ENCODE results near the gene BRD3.

DNA sequence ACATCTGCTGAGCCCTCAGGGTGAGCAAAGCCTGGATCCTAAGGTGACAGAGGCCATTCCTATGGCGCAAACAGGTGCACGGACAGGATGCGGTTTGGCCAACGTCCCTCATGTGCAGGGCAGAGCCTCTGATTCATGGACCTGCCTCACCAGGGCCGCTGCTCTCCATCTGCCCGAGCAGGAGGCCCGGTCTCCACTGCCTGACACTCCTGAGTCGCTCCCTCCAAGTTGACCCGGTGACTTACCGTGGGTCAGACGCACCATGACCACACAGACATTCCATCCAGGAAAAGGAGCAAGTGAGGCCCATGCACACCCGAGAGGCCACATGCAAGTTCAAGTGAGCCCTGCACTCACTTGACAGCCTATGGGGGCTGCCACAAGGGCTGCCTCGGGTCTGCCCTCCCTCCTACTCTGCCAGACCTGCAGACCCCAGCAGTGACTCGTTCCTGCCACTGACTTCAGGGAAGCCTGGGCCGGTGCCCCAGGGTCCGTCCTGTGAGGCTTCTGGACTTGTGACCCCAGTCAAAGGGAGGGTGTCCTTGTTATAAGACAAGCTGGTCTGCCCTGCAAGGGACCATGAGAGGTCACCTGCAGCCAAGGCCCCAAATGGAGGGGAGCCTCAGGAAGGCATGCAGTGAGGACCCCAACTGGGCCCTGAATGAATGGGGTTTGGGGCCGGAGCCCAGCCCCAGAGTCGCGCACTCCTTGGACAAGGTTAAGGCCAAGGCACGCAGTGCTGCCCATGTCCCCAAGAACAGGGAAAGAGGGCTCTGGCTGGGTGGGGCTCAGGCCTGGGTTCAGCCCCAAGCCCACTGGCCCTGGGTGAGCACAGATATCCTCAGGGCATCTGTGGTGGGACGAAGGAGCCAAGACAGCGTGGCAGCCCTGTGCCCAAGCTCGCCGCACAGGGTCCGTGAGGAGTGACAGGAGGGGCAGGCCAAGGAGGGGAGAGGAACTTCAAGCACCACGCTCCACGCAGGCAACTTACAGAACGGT lies 32.5 kb downstream of the BRD3 start:
- TF ChIP-seq, protein P1, sequence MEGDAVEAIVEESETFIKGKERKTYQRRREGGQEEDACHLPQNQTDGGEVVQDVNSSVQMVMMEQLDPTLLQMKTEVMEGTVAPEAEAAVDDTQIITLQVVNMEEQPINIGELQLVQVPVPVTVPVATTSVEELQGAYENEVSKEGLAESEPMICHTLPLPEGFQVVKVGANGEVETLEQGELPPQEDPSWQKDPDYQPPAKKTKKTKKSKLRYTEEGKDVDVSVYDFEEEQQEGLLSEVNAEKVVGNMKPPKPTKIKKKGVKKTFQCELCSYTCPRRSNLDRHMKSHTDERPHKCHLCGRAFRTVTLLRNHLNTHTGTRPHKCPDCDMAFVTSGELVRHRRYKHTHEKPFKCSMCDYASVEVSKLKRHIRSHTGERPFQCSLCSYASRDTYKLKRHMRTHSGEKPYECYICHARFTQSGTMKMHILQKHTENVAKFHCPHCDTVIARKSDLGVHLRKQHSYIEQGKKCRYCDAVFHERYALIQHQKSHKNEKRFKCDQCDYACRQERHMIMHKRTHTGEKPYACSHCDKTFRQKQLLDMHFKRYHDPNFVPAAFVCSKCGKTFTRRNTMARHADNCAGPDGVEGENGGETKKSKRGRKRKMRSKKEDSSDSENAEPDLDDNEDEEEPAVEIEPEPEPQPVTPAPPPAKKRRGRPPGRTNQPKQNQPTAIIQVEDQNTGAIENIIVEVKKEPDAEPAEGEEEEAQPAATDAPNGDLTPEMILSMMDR (IDR thresholded peaks at IDR 0.05), result no peak
- TF ChIP-seq POLR2A (IDR thresholded peaks at IDR 0.05), result no peak
